ENCODE data around the gene COG5. TPM values are rescaled to one million over a fixed set of nuclear protein-coding genes. Genes with fewer than 3 reads are reported as not detected.

COG5 gene
- total RNA-seq, 1 donor from 2014 or later = 21.4 TPM

DNA sequence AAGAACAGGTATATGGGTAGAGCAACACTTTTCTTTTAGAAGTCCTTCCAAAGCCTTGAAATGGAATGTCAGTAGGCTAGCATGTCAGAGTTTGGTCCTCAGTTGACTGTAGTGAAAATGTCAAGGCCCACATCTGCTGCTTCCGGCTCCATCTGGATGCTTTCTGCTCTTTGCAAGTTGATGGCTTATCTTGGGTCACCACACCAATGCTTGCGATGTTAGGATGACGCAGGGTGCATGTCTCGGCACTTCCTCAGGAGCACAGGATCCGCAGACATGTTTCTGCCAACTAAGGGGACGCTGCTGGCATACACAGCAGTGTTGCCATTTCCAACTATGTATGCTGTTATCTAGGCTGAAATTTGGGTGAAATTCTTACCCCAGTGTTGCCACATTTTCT lies 408.9 kb downstream of the COG5 start:
- no peak overlapping the region for H3K4me3 ChIP-seq (ENCODE audit: low read length in 3 of 3)
- no peak overlapping the region for H3K9ac ChIP-seq (ENCODE audit: low read depth in 1 of 3, low read length in 3 of 3)
- H3K27me3 ChIP-seq (ENCODE audit: control insufficient read depth in 3 of 3, insufficient read depth in 3 of 3, low read length in 3 of 3) = no peaks in the 10 kb centered on the region
- H3K27ac ChIP-seq (ENCODE audit: low read depth, low read length) = no peak overlapping the region
- H3K36me3 ChIP-seq (ENCODE audit: control insufficient read depth in 3 of 3, insufficient read depth in 3 of 3, low read length in 3 of 3) = no peaks in the 10 kb centered on the region
- H3K9me3 ChIP-seq (ENCODE audit: control insufficient read depth in 3 of 3, low read length in 3 of 3) = no peaks in the 10 kb centered on the region
- H3K4me1 ChIP-seq (ENCODE audit: control insufficient read depth in 3 of 3, insufficient read depth in 3 of 3, low read length in 3 of 3) = no peaks in the 10 kb centered on the region

DNA sequence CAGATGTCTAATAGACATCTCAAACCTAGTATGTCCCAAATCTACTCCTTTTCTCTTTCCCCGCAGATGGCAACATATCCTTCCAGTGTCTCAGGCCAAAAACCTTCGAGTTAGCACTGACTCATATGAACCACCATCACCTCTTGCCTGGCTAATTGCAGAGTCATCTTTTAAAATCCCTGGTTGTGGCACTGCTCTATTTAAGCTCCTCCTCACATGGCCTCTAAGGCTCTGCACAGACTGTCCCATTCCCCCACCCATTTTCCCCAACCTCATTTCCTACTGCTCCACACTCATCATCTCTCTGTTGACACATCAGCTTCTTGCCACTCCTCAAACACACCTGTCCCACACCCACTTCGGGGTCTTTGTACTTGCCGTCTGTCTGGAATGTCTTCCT lies 411.7 kb downstream of the COG5 start:
- H3K36me3 ChIP-seq (ENCODE audit: control insufficient read depth in 3 of 3, insufficient read depth in 3 of 3, low read length in 3 of 3) = no peaks in the 10 kb centered on the region
- H3K9ac ChIP-seq (ENCODE audit: low read depth in 1 of 3, low read length in 3 of 3) = no peak overlapping the region
- H3K27me3 ChIP-seq (ENCODE audit: control insufficient read depth in 3 of 3, insufficient read depth in 3 of 3, low read length in 3 of 3) = no peaks in the 10 kb centered on the region
- peaks cover 0 to 3% (median 0%) of the 10 kb centered on the region in 3 donors for H3K4me1 ChIP-seq (ENCODE audit: control insufficient read depth in 3 of 3, insufficient read depth in 3 of 3, low read length in 3 of 3)
- no peak overlapping the region for H3K4me3 ChIP-seq (ENCODE audit: low read length in 3 of 3)
- H3K27ac ChIP-seq (ENCODE audit: low read depth, low read length) = no peak overlapping the region
- H3K9me3 ChIP-seq (ENCODE audit: control insufficient read depth in 3 of 3, low read length in 3 of 3) = no peaks in the 10 kb centered on the region

Small RNA genes within 50 kb of the gene (small RNA-seq; reads per million reads assigned to genes)
- gene AC002381.1 = not detected
- not detected for gene RF01233

Other genes starting within 250 kb of the COG5 start
- gene GPR22, start 93.9 kb downstream of the COG5 start, total RNA-seq = under 0.01 TPM
- 3.1 TPM for gene DUS4L, start 51 bp upstream of the COG5 start, total RNA-seq
- 12.0 TPM for gene BCAP29, start 16.3 kb upstream of the COG5 start, total RNA-seq
- gene SLC26A4, start 96.9 kb upstream of the COG5 start, total RNA-seq = 0.52 TPM
- 18.3 TPM for gene CBLL1, start 180.2 kb upstream of the COG5 start, total RNA-seq
- not detected for gene SLC26A3, start 239.3 kb upstream of the COG5 start, total RNA-seq